SK-N-SH (cell line): ENCODE measurements around the gene IL16. TPM values are rescaled to one million over a fixed set of nuclear protein-coding genes. Genes with fewer than 3 reads are reported as not detected.

Source experiments
- CTCF ChIA-PET: fragments of 300-600, 350-600 bp; formaldehyde crosslinking; extraction: SDS; loops from one replicate; lab custom pipeline; 2021; lab: Yijun Ruan, JAX
- POLR2A ChIA-PET: fragments of 350-600 bp; sonication (Branson Sonifier 250); formaldehyde crosslinking; extraction: SDS; loops from one replicate; lab custom pipeline; 2020; ENCODE audit warnings: antibody characterized with exemption, inconsistent platforms; lab: Yijun Ruan, JAX
- DNase-seq: peaks from one replicate; pipeline ENCODE4 v3.0.0; 2012
- H2AFZ ChIP-seq: fragments of 200-600 bp; sonication (generic); 2 replicates; pipeline ENCODE4 v1.8.1; 2016; ENCODE audit warnings: antibody characterized with exemption, mild to moderate bottlenecking, low read depth
- H3F3A ChIP-seq: fragments of 200-600 bp; sonication (generic); replicated peaks from 2 replicates; pipeline ENCODE3; 2016; ENCODE audit warnings: antibody characterized with exemption, mild to moderate bottlenecking; ENCODE audit not compliant: insufficient read depth
- H3K27ac ChIP-seq, 2 experiments: fragments of 200-500 bp in 1 of 2; fragments of 200-600 bp in 1 of 2; sonication (Bioruptor generic) in 1 of 2; sonication (generic), shearing (Covaris generic) in 1 of 2; 2 replicates each; pipeline versions ENCODE4 v1.5.1 to v1.6.1; 2014 to 2016; ENCODE audit warnings: low read depth in 2 of 2, inconsistent platforms in 1 of 2, low read length in 1 of 2, mild to moderate bottlenecking in 1 of 2, mixed read lengths in 1 of 2
- H3K27me3 ChIP-seq: fragments of 200-600 bp; sonication (generic), shearing (Covaris generic); 2 replicates; pipeline ENCODE4 v1.6.1; 2016; ENCODE audit warnings: mixed run types; ENCODE audit not compliant: insufficient read depth
- H3K36me3 ChIP-seq, 2 experiments: fragments of 200-500 bp in 1 of 2; fragments of 200-600 bp in 1 of 2; sonication (Bioruptor generic) in 1 of 2; sonication (generic) in 1 of 2; replicated peaks in 1 of 2; 2 replicates each; pipeline versions ENCODE3 to v1.5.1; 2014 to 2016; ENCODE audit warnings: low read length in 1 of 2, mild to moderate bottlenecking in 1 of 2; ENCODE audit not compliant: insufficient read depth in 2 of 2, control insufficient read depth in 1 of 2
- H3K4me1 ChIP-seq, 2 experiments: fragments of 200-500 bp in 1 of 2; fragments of 200-600 bp in 1 of 2; sonication (Bioruptor generic) in 1 of 2; sonication (generic), shearing (Covaris generic) in 1 of 2; 2 replicates each; pipeline versions ENCODE4 v1.5.1 to v1.6.1; 2014 to 2016; ENCODE audit warnings: low read depth in 1 of 2, low read length in 1 of 2, mixed run types in 1 of 2; ENCODE audit not compliant: insufficient read depth in 2 of 2, control insufficient read depth in 1 of 2
- H3K4me2 ChIP-seq: fragments of 200-600 bp; sonication (generic), shearing (Covaris generic); 2 replicates; pipeline ENCODE4 v1.6.1; 2017; ENCODE audit warnings: mixed run types
- H3K4me3 ChIP-seq, 2 experiments: fragments of 200-500 bp in 1 of 2; fragments of 200-600 bp in 1 of 2; sonication (Bioruptor generic) in 1 of 2; sonication (generic), shearing (Covaris generic) in 1 of 2; 2 replicates each; pipeline versions ENCODE4 v1.5.1 to v1.8.1; 2014 to 2016; ENCODE audit warnings: low read depth in 2 of 2, inconsistent platforms in 1 of 2, low read length in 1 of 2, mild to moderate bottlenecking in 1 of 2, mixed read lengths in 1 of 2, moderate library complexity in 1 of 2
- H3K79me2 ChIP-seq: fragments of 200-600 bp; sonication (generic); 2 replicates; pipeline ENCODE4 v1.8.1; 2017; ENCODE audit warnings: mild to moderate bottlenecking; ENCODE audit not compliant: insufficient read depth
- H3K9ac ChIP-seq: fragments of 200-600 bp; sonication (generic); 2 replicates; pipeline ENCODE4 v1.6.1; 2017; ENCODE audit warnings: mixed run types
- H3K9me2 ChIP-seq: fragments of 200-600 bp; sonication (generic); 2 replicates; pipeline ENCODE4 v1.6.1; 2017; ENCODE audit warnings: mixed run types
- H3K9me3 ChIP-seq: fragments of 200-600 bp; sonication (generic); 2 replicates; pipeline ENCODE4 v1.6.1; 2017; ENCODE audit warnings: mixed run types, mild to moderate bottlenecking, moderate library complexity
- H4K20me1 ChIP-seq: fragments of 200-600 bp; sonication (generic); 2 replicates; pipeline ENCODE4 v1.6.1; 2017; ENCODE audit warnings: mild to moderate bottlenecking, mixed run types; ENCODE audit not compliant: insufficient read depth
- ELF1 ChIP-seq: IDR thresholded peaks from 2 replicates; pipeline ENCODE4 v1.4.0; 2012
- EZH2phosphoT487 ChIP-seq: fragments of 200-600 bp; sonication (generic); IDR thresholded peaks from 2 replicates; pipeline ENCODE4 v1.6.1; 2017; ENCODE audit warnings: low read depth, mixed run types, mild to moderate bottlenecking, antibody characterized with exemption, moderate library complexity, borderline replicate concordance
- FOXM1 ChIP-seq: IDR thresholded peaks from 2 replicates; pipeline ENCODE4 v1.4.0; 2012; ENCODE audit warnings: low read depth, mild to moderate bottlenecking
- GABPA ChIP-seq: IDR thresholded peaks from 2 replicates; pipeline ENCODE4 v1.4.0; 2012; ENCODE audit warnings: low read depth, mild to moderate bottlenecking
- MEF2A ChIP-seq: IDR thresholded peaks from 2 replicates; pipeline ENCODE4 v1.4.0; 2012; ENCODE audit warnings: low read depth, borderline replicate concordance
- MXI1 ChIP-seq: IDR thresholded peaks from 2 replicates; pipeline ENCODE4 v1.6.1; 2012; ENCODE audit warnings: mild to moderate bottlenecking, low read depth, low read length, improper control_type of control experiment
- NFIC ChIP-seq: IDR thresholded peaks from 2 replicates; pipeline ENCODE4 v1.4.0; 2012; ENCODE audit warnings: borderline replicate concordance
- NRF1 ChIP-seq: IDR thresholded peaks from 2 replicates; pipeline ENCODE4 v1.6.1; 2012; ENCODE audit warnings: low read depth, mild to moderate bottlenecking, low read length
- RCOR1 ChIP-seq: fragments of 150-350 bp; IDR thresholded peaks from 2 replicates; pipeline ENCODE4 v1.6.1; 2017; ENCODE audit warnings: antibody characterized with exemption, low read length
- TCF12 ChIP-seq: IDR thresholded peaks from 2 replicates; pipeline ENCODE4 v1.4.0; 2012
- TEAD4 ChIP-seq: IDR thresholded peaks from 2 replicates; pipeline ENCODE4 v1.4.0; 2012; ENCODE audit warnings: mild to moderate bottlenecking, borderline replicate concordance; ENCODE audit not compliant: insufficient read depth
- YY1 ChIP-seq: IDR thresholded peaks from 2 replicates; pipeline ENCODE4 v1.4.0; 2012; ENCODE audit warnings: low read depth, mild to moderate bottlenecking
- WGBS: methylation state at CpG from one replicate; pipeline ENCODE4 v1.1.6; 2017; ENCODE audit warnings: low lambda C conversion rate; 5-methylcytosine and 5-hydroxymethylcytosine counted together
- polyA plus RNA-seq, 3 experiments: library from polyadenylated mRNA; depleted of rRNA; stranded (reverse); fragments of >200 nt; gene quantifications; 2 replicates each; pipeline ENCODE4 v1.2.3, GENCODE V29; 2012
- TF ChIP-seq, protein P1 (sequence below): fragments of 200-600 bp; sonication (generic); IDR thresholded peaks from 2 replicates; pipeline ENCODE4 v1.6.1; 2017; ENCODE audit warnings: antibody characterized with exemption, mild to moderate bottlenecking, moderate library complexity
- TF ChIP-seq, protein P2 (sequence below): IDR thresholded peaks from 2 replicates; pipeline ENCODE4 v1.4.0; 2012; ENCODE audit warnings: low read depth, borderline replicate concordance

IL16 gene
- polyA plus RNA-seq, 1 of the 3 experiments (the other 2 are of a cell fraction) = not detected

DNA sequence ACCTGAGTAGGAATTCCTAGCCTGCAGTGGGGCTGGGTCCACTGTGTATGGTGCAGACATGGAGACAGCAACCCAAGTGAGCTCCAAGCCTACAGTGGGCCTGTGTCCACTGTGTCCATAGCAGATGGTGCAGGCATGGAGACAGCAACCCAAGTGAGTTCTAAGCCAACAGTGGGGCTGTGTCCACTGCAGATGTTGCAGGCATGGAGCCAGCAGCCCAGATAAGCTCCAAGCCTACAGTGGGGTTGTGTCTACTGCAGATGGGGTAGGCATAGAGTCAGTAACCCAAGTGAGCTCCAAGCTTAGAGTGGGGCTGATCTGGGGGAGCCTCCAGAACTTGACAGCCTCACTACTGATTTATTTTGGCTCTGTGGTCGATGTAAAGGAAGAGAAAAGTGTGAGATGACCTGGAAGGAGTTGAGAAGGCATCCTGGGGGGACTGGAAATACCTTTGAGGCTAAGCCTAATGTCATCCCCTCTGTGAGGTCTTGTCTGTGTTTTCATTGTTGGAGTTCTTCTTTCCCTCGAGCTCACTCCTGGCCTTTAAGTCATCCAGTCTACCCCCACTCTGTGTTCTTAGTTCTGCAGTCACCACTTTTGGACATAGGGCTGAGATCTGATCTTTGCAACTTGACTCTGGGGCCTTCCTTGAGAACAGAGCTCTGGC is 22.4 kb upstream of the IL16 start:
- Histone ChIP-seq H4K20me1 (no peaks in the 10 kb centered on the region), H3K4me1 (no peaks in the 10 kb centered on the region), H3K27me3 (no peaks in the 10 kb centered on the region), H3F3A (no peaks in the 10 kb centered on the region), H3K9me2 (no peaks in the 10 kb centered on the region), H3K4me3 (no peak overlapping the region), H3K79me2 (no peaks in the 10 kb centered on the region), H3K27ac (no peak overlapping the region), H2AFZ (no peak overlapping the region)
- no peak for DNase-seq
- 3% methylated on average over 2 of the region's 2 CpGs for WGBS
- ChIA-PET CTCF (interaction anchor here (0.9 to 3.6 kb wide), 3 partner anchors 10 to 92 kb away, joined by 3 to 18 read pairs (median 6); no protein-coding TSS in a partner anchor), POLR2A (interaction anchor here (1.5 kb wide), 1 partner anchor 14 kb away, joined by 4 read pairs; no protein-coding TSS in a partner anchor)
- no peak for TF ChIP-seq NFIC
- no peak for TF ChIP-seq FOXM1
- no peak for TF ChIP-seq GABPA
- TF ChIP-seq YY1 = no peak
- TF ChIP-seq MEF2A = no peak
- TF ChIP-seq TEAD4 = no peak
- TF ChIP-seq, all 33 proteins: peak for 0
- no peaks in the 10 kb centered on the region for H3K9me3 ChIP-seq
- no peaks in the 10 kb centered on the region for H3K36me3 ChIP-seq
- no peak overlapping the region for H3K9ac ChIP-seq
- no peak overlapping the region for H3K4me2 ChIP-seq

DNA sequence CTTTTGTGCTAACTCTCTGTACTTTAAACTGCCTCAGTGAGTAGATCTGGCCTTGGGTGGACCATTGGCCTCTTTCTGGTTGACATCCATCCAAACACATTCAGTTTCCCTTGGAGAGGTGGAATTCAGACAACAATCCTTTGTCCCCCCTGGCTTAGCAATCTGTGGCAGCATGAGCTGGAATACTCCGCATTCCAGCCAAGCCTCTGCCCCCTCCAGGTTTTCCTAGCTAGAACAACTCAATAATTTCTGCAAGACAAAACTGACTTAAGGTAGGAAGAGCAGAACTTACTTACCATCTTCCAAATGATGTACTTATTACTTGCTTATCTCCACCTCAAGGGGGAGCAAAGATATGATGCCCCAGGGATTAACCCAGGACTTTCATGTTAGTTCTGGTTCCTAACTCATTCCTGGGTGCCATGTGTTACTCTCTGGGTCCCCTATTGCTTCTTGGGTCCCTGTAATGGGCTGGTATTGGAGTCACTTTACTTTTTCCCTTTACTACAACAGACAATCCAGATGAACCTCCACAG is 21.8 kb upstream of the IL16 start:
- ChIA-PET POLR2A (interaction anchor here (1.5 kb wide), 1 partner anchor 14 kb away, joined by 4 read pairs; no protein-coding TSS in a partner anchor), CTCF (interaction anchor here (0.9 to 3.6 kb wide), 4 partner anchors 11 to 91 kb away, joined by 3 to 18 read pairs (median 5); no protein-coding TSS in a partner anchor)
- TF ChIP-seq ELF1 (no peak), NFIC (no peak), MXI1 (no peak)
- no peaks in the 10 kb centered on the region for H4K20me1 ChIP-seq
- no peak overlapping the region for H3K9ac ChIP-seq
- WGBS = 70% methylated on average over 1 of the region's 1 CpG
- no peak overlapping the region for H3K4me3 ChIP-seq
- H3K9me3 ChIP-seq = no peaks in the 10 kb centered on the region
- H3K4me2 ChIP-seq = no peak overlapping the region
- DNase-seq = no peak
- no peaks in the 10 kb centered on the region for H3K27me3 ChIP-seq
- H3K4me1 ChIP-seq = no peaks in the 10 kb centered on the region
- no peaks in the 10 kb centered on the region for H3K79me2 ChIP-seq
- H3K36me3 ChIP-seq = no peaks in the 10 kb centered on the region
- no peak overlapping the region for H3K27ac ChIP-seq
- no peaks in the 10 kb centered on the region for H3F3A ChIP-seq
- no peaks in the 10 kb centered on the region for H3K9me2 ChIP-seq
- no peak overlapping the region for H2AFZ ChIP-seq

DNA sequence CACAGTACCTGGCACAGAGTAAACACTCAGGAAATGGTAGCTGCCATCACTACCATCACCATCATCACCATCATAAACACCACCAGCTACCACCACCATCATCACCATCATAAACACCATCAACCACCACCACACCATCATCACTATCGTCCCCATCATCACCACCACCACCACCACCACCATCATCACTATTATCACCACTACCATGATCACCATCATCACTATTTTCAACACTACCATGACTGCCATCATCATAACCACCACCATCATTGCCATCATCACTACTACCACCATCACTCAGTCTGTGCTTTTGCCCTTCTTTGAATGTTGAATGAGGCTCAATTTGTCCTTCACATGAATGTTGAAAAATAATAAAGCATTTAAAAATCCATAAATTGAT is 21.2 kb upstream of the IL16 start:
- ChIA-PET CTCF (interaction anchor here (1.2 to 3.6 kb wide), 3 partner anchors 15 to 91 kb away, joined by 4 to 18 read pairs (median 13); no protein-coding TSS in a partner anchor), POLR2A (no interaction called here)
- Histone ChIP-seq H3F3A (no peaks in the 10 kb centered on the region), H3K27ac (no peak overlapping the region), H4K20me1 (no peaks in the 10 kb centered on the region), H2AFZ (no peak overlapping the region), H3K36me3 (no peaks in the 10 kb centered on the region), H3K4me1 (no peaks in the 10 kb centered on the region), H3K27me3 (no peaks in the 10 kb centered on the region), H3K9me2 (no peaks in the 10 kb centered on the region), H3K9me3 (no peaks in the 10 kb centered on the region), H3K79me2 (no peaks in the 10 kb centered on the region), H3K4me3 (no peak overlapping the region), H3K4me2 (no peak overlapping the region), H3K9ac (no peak overlapping the region)
- TF ChIP-seq NRF1 = no peak
- no peak for TF ChIP-seq GABPA
- no peak for TF ChIP-seq TCF12
- TF ChIP-seq, protein P1, sequence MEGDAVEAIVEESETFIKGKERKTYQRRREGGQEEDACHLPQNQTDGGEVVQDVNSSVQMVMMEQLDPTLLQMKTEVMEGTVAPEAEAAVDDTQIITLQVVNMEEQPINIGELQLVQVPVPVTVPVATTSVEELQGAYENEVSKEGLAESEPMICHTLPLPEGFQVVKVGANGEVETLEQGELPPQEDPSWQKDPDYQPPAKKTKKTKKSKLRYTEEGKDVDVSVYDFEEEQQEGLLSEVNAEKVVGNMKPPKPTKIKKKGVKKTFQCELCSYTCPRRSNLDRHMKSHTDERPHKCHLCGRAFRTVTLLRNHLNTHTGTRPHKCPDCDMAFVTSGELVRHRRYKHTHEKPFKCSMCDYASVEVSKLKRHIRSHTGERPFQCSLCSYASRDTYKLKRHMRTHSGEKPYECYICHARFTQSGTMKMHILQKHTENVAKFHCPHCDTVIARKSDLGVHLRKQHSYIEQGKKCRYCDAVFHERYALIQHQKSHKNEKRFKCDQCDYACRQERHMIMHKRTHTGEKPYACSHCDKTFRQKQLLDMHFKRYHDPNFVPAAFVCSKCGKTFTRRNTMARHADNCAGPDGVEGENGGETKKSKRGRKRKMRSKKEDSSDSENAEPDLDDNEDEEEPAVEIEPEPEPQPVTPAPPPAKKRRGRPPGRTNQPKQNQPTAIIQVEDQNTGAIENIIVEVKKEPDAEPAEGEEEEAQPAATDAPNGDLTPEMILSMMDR = no peak
- no peak for TF ChIP-seq EZH2phosphoT487
- TF ChIP-seq ELF1 = no peak
- TF ChIP-seq, protein P2, sequence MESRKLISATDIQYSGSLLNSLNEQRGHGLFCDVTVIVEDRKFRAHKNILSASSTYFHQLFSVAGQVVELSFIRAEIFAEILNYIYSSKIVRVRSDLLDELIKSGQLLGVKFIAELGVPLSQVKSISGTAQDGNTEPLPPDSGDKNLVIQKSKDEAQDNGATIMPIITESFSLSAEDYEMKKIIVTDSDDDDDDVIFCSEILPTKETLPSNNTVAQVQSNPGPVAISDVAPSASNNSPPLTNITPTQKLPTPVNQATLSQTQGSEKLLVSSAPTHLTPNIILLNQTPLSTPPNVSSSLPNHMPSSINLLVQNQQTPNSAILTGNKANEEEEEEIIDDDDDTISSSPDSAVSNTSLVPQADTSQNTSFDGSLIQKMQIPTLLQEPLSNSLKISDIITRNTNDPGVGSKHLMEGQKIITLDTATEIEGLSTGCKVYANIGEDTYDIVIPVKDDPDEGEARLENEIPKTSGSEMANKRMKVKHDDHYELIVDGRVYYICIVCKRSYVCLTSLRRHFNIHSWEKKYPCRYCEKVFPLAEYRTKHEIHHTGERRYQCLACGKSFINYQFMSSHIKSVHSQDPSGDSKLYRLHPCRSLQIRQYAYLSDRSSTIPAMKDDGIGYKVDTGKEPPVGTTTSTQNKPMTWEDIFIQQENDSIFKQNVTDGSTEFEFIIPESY = no peak
- TF ChIP-seq RCOR1 = no peak
- DNase-seq = no peak
- 14% methylated on average over 1 of the region's 1 CpG for WGBS
